ENCODE data around the gene SYCP2.
"Not testable (repeated sequence)": the region's sequence is repeated elsewhere in the genome, so short reads cannot be mapped to it uniquely, and the experiment has no call there.

SYCP2 gene

GRCh38 chr20:59933296-59933848, at the start of gene SYCP2:
Gene SYCP2, minus strand, starts transcription at chr20:59933637. Its CDS starts 11,224 bp downstream, at chr20:59922413.
- DNase-seq = peak; percentile 55 to 69

GRCh38 chr20:59983076-59983475, 49.6 kb upstream of the SYCP2 start:
- DNase-seq = no peak

GRCh38 chr20:59977086-59977485, 43.6 kb upstream of the SYCP2 start:
- DNase-seq = no peak

- no peak for DNase-seq
These were observed 42.8 kb upstream of the SYCP2 start for GRCh38 chr20:59976156-59976782.

- DNase-seq = no peak
These were observed 38.8 kb upstream of the SYCP2 start for GRCh38 chr20:59972037-59972801.

GRCh38 chr20:59971428-59971827, 38.0 kb upstream of the SYCP2 start:
- no peak for DNase-seq

- DNase-seq = no peak
These were observed 33.0 kb upstream of the SYCP2 start for GRCh38 chr20:59966428-59966827.

- DNase-seq = no peak
These were observed 28.7 kb upstream of the SYCP2 start for GRCh38 chr20:59962155-59962554.

GRCh38 chr20:59961423-59961822, 28.0 kb upstream of the SYCP2 start:
- no peak for DNase-seq

- no peak for DNase-seq
These were observed 25.2 kb upstream of the SYCP2 start for GRCh38 chr20:59958626-59959025.

GRCh38 chr20:59958123-59958522, 24.7 kb upstream of the SYCP2 start, which contains the start of gene CDH26:
Gene CDH26, plus strand, starts transcription at chr20:59958423. Its CDS starts 304 bp downstream, at chr20:59958727.
- DNase-seq = no peak

- DNase-seq = not testable (repeated sequence)
These were observed 24.1 kb upstream of the SYCP2 start for GRCh38 chr20:59957568-59957967.

GRCh38 chr20:59955131-59955796, 21.8 kb upstream of the SYCP2 start:
- no peak for DNase-seq

GRCh38 chr20:59954718-59955117, 21.3 kb upstream of the SYCP2 start:
- no peak for DNase-seq

- DNase-seq = no peak
These were observed 16.5 kb upstream of the SYCP2 start for GRCh38 chr20:59949911-59950310.

- DNase-seq = no peak
These were observed 15.6 kb upstream of the SYCP2 start for GRCh38 chr20:59948828-59949720.

GRCh38 chr20:59948212-59948611, 14.8 kb upstream of the SYCP2 start:
- no peak for DNase-seq

- DNase-seq = no peak
These were observed 13.9 kb upstream of the SYCP2 start for GRCh38 chr20:59947376-59947775.

- no peak for DNase-seq
These were observed 12.3 kb upstream of the SYCP2 start for GRCh38 chr20:59945731-59946130.

- no peak for DNase-seq
These were observed 11.7 kb upstream of the SYCP2 start for GRCh38 chr20:59945175-59945574.

- DNase-seq = no peak
These were observed 11.3 kb upstream of the SYCP2 start for GRCh38 chr20:59944726-59945125.

- DNase-seq = no peak
These were observed 8.8 kb upstream of the SYCP2 start for GRCh38 chr20:59942245-59942644.

GRCh38 chr20:59940956-59941294, 7.5 kb upstream of the SYCP2 start:
- DNase-seq = no peak
